ENCODE data around the gene NR1H2.

DNA sequence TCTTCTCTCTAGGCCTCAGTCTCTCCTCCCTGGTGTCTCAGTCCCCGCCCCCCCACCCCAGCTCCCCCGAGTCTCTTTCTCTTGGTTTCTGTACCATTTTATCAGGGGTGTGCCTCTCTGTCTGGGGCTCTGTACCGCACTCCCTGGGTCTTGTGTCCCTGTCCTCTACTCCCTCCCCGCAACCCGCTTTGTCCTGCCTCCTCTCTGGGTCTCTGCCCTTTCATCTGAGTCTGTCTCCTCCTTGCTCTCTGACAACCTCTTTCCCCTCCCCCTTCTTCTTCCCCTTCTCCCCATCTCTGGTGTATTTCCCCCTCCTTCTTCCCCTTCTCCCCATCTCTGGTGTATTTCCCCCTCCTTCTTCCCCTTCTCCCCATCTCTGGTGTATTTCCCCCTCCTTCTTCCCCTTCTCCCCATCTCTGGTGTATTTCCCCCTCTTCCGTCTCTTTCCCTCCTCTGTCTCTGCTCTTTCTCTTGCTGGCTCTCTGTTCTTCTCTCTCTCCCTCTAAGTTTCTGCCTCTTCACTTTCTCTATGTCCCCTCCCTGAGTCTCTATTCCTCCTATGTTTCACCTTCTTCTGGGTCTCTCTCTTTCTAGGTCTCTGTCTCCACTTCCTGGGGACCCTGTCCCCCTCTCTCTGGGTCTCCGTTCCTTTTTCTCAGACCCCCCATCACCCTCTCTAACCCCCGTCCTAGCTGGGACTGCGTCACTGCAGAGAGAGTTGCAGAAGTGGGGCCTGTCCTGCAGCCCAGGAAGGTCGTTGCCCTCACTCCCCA lies 44.9 kb upstream of the NR1H2 start:
- TF ChIP-seq, protein P1, sequence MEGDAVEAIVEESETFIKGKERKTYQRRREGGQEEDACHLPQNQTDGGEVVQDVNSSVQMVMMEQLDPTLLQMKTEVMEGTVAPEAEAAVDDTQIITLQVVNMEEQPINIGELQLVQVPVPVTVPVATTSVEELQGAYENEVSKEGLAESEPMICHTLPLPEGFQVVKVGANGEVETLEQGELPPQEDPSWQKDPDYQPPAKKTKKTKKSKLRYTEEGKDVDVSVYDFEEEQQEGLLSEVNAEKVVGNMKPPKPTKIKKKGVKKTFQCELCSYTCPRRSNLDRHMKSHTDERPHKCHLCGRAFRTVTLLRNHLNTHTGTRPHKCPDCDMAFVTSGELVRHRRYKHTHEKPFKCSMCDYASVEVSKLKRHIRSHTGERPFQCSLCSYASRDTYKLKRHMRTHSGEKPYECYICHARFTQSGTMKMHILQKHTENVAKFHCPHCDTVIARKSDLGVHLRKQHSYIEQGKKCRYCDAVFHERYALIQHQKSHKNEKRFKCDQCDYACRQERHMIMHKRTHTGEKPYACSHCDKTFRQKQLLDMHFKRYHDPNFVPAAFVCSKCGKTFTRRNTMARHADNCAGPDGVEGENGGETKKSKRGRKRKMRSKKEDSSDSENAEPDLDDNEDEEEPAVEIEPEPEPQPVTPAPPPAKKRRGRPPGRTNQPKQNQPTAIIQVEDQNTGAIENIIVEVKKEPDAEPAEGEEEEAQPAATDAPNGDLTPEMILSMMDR (IDR thresholded peaks at IDR 0.05; ENCODE audit: low read depth, low read length, missing input control) = no peak
- TF ChIP-seq, protein P2, sequence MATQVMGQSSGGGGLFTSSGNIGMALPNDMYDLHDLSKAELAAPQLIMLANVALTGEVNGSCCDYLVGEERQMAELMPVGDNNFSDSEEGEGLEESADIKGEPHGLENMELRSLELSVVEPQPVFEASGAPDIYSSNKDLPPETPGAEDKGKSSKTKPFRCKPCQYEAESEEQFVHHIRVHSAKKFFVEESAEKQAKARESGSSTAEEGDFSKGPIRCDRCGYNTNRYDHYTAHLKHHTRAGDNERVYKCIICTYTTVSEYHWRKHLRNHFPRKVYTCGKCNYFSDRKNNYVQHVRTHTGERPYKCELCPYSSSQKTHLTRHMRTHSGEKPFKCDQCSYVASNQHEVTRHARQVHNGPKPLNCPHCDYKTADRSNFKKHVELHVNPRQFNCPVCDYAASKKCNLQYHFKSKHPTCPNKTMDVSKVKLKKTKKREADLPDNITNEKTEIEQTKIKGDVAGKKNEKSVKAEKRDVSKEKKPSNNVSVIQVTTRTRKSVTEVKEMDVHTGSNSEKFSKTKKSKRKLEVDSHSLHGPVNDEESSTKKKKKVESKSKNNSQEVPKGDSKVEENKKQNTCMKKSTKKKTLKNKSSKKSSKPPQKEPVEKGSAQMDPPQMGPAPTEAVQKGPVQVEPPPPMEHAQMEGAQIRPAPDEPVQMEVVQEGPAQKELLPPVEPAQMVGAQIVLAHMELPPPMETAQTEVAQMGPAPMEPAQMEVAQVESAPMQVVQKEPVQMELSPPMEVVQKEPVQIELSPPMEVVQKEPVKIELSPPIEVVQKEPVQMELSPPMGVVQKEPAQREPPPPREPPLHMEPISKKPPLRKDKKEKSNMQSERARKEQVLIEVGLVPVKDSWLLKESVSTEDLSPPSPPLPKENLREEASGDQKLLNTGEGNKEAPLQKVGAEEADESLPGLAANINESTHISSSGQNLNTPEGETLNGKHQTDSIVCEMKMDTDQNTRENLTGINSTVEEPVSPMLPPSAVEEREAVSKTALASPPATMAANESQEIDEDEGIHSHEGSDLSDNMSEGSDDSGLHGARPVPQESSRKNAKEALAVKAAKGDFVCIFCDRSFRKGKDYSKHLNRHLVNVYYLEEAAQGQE (IDR thresholded peaks at IDR 0.05) = no peak
